GM19328 (cell line): ENCODE results near the gene NEK11.

Source experiments
- ATAC-seq: cut with Tn5 transposase; IDR thresholded peaks from one replicate; pipeline ENCODE4 v1.9.1; 2021; ENCODE audit warnings: mild to moderate bottlenecking, moderate library complexity; ENCODE audit not compliant: unreplicated experiment

Gene NEK11

GRCh38 chr3:131396170-131396569 is 369.5 kb downstream of the NEK11 start:
- no peak for ATAC-seq

DNA sequence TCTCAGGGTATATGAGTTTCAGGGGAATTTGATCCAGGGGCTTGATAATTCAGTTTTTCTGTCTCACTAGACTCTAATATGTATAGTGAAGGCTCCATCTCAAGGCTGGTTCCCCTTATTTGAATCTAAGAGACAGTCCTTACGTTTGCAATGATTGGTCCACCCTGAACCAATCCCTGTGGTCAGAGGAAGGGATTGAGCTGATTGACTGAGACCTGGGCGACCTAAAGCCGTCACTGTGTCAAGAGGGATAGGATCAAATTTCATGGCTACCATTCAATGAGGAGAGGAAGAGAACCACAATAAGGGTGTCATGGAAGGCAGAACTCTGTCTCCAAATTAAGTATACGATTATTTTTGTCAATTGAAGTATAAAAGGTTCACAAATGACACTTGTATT is 371.2 kb downstream of the NEK11 start:
- no peak for ATAC-seq
